Astrocyte of the cerebellum (primary cell): ENCODE measurements around the gene ZNF697.

Experiments used
- DNase-seq: peaks from one replicate; pipeline ENCODE4 v3.0.0-alpha.2; 2011; ENCODE audit warnings: low read depth
- H3K4me3 ChIP-seq: 2 replicates; pipeline ENCODE4 v1.5.1; 2011; ENCODE audit warnings: mild to moderate bottlenecking, low read depth, low read length, moderate library complexity
- in situ Hi-C: cut with HindIII; loops from 2 replicates; pipeline ENCODE4 v1.10.0; 2017; ENCODE audit warnings: low sequenced_read_pairs
- TF ChIP-seq, protein P1 (sequence below): IDR thresholded peaks from 2 replicates; pipeline ENCODE4 v1.5.1; 2012; ENCODE audit warnings: low read length, low read depth, moderate library complexity, mild to moderate bottlenecking; ENCODE audit errors: missing control alignments

Gene ZNF697

GRCh38 chr1:119655154-119655553 lies 7.1 kb upstream of the ZNF697 start:
- in situ Hi-C loops = no loop called here
- H3K4me3 ChIP-seq = no peak overlapping the region
- DNase-seq = no peak
- TF ChIP-seq, protein P1, sequence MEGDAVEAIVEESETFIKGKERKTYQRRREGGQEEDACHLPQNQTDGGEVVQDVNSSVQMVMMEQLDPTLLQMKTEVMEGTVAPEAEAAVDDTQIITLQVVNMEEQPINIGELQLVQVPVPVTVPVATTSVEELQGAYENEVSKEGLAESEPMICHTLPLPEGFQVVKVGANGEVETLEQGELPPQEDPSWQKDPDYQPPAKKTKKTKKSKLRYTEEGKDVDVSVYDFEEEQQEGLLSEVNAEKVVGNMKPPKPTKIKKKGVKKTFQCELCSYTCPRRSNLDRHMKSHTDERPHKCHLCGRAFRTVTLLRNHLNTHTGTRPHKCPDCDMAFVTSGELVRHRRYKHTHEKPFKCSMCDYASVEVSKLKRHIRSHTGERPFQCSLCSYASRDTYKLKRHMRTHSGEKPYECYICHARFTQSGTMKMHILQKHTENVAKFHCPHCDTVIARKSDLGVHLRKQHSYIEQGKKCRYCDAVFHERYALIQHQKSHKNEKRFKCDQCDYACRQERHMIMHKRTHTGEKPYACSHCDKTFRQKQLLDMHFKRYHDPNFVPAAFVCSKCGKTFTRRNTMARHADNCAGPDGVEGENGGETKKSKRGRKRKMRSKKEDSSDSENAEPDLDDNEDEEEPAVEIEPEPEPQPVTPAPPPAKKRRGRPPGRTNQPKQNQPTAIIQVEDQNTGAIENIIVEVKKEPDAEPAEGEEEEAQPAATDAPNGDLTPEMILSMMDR = no peak

- in situ Hi-C loops = no loop called here
- DNase-seq = no peak
- TF ChIP-seq, protein P1 = no peak
- no peak overlapping the region for H3K4me3 ChIP-seq
Observed at GRCh38 chr1:119653839-119654170, 5.7 kb upstream of the ZNF697 start.

DNA sequence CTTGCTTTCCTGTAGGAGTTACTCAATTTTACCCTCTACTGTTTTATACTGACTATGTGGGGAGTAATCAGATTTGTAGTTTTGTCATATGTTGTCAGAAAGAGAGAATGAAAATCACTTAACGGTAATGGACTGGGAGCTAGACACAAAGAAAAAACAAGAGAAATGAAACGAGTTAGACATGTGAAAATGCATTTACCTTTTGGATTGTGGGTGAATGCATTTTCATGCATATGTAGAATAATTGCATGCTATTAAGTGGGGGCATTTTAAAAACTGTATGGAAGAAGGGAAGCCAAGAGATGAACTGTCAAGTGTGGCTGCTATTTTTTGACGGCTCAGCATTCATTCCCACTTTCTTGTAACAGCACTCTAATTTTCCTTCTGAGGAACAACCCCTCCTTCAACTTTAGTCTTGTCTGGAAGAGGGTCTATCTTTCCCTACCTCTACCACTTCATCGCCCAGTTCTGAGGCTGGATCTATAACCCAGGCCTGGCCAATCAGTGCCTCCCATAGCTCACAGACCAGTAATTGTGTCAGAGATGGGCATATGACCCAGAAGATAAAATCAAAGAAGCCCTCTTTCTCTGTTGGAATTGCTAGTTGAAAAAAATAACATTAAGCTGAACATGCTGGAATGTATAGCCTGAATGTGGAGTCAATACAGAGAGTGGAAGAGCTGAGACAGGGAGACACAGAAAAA lies 5.2 kb upstream of the ZNF697 start:
- TF ChIP-seq, protein P1 = no peak
- no peak overlapping the region for H3K4me3 ChIP-seq
- DNase-seq = no peak
- in situ Hi-C loops = no loop called here

GRCh38 chr1:119652587-119652986 lies 4.5 kb upstream of the ZNF697 start:
- TF ChIP-seq, protein P1 = no peak
- no peak overlapping the region for H3K4me3 ChIP-seq
- DNase-seq = no peak
- in situ Hi-C loops = no loop called here

DNA sequence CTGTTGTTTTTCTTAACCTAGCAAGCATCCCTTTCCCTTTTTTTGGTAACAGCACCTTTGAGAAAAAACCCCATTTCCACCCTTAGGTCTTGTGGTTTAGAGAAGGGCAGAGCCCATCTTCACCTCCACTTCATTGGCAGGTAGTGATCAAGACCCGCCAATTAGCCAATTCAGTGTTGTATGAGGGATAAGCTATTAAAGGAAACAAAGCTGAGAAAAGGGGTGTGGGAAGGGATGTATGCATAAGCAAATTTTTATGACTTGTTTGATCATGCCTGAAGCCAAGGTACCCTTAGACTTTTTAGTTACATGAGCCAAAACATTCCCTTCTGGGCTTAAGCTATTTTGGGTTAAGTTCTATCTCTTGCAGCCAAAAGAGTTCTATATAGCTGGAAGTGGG lies 3.6 kb upstream of the ZNF697 start:
- no peak for DNase-seq
- in situ Hi-C loops = no loop called here
- H3K4me3 ChIP-seq = no peak overlapping the region

GRCh38 chr1:119651133-119651532 lies 3.1 kb upstream of the ZNF697 start:
- DNase-seq = no peak
- in situ Hi-C loops = no loop called here
- H3K4me3 ChIP-seq = no peak overlapping the region
- TF ChIP-seq, protein P1 = no peak

More for the DNA sequence above, 3.6 kb upstream of the ZNF697 start:
- TF ChIP-seq, protein P1 = no peak
